Glutamatergic neuron (in vitro differentiated cells): Measurements from ENCODE around the gene SRC. TPM values are rescaled to one million over a fixed set of nuclear protein-coding genes. Genes with fewer than 3 reads are reported as not detected.
A peak's percentile ranks its signal among the peaks of the same experiment; 100 is the strongest.

Source experiments
- DNase-seq: peaks from one replicate; pipeline ENCODE4 v3.0.0; 2022
- H3K27ac Mint-ChIP-seq: one replicate; pipeline ENCODE4 v1.8.0; 2020; ENCODE audit warnings: mild to moderate bottlenecking, mixed read lengths, inconsistent platforms; ENCODE audit not compliant: unreplicated experiment
- H3K27me3 Mint-ChIP-seq: one replicate; pipeline ENCODE4 v1.8.0; 2020; ENCODE audit warnings: mild to moderate bottlenecking, moderate library complexity, mixed read lengths, inconsistent platforms; ENCODE audit not compliant: unreplicated experiment
- H3K36me3 Mint-ChIP-seq: one replicate; pipeline ENCODE4 v1.8.0; 2020; ENCODE audit warnings: mild to moderate bottlenecking, mixed read lengths, inconsistent platforms; ENCODE audit not compliant: unreplicated experiment
- H3K4me1 Mint-ChIP-seq: one replicate; pipeline ENCODE4 v1.8.0; 2020; ENCODE audit warnings: mild to moderate bottlenecking, low read depth, mixed read lengths, inconsistent platforms; ENCODE audit not compliant: unreplicated experiment
- H3K4me3 Mint-ChIP-seq: one replicate; pipeline ENCODE4 v1.8.0; 2020; ENCODE audit warnings: mild to moderate bottlenecking, mixed read lengths, inconsistent platforms; ENCODE audit not compliant: unreplicated experiment
- H3K9me3 Mint-ChIP-seq: one replicate; pipeline ENCODE4 v1.8.0; 2020; ENCODE audit warnings: mild to moderate bottlenecking, moderate library complexity, mixed read lengths, inconsistent platforms; ENCODE audit not compliant: unreplicated experiment
- CTCF ChIP-seq: fragments of 200-600 bp; sonication (generic); IDR thresholded peaks from one replicate; pipeline ENCODE4 v1.5.0; 2021; ENCODE audit not compliant: partially characterized antibody, unreplicated experiment
- total RNA-seq: library from RNA; stranded (reverse); fragmentation: NEBNext Ultra II Directional; extraction: Animal tissue kit (Norgen Biotek cat#: 25700); gene quantifications from one replicate; pipeline ENCODE4 v1.2.1, GENCODE V29; 2021; ENCODE audit not compliant: unreplicated experiment

The SRC gene
- total RNA-seq, 1 donor from 2014 or later = 39.2 TPM

DNA sequence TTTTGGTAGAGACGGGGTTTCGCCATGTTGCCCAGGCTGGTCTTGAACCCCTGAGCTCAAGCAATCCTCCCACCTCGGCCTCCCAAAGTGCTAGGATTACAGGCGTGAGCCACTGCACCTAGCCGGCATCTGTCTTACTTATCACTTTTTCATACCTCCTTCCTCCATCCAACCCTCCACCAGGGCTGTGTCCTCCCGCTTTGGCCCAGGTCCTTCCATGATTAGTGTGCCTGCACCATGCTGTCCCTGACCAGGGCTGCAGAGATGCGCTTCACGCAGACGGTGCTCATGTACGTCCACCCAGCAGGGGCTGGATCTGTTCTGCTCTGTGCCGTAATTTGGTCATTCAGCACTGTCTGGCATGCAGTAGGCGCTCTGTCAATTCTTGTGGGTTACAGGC lies 85.8 kb downstream of the SRC start:
- Mint-ChIP-seq H3K9me3 (peaks cover 2% of the 10 kb centered on the region), H3K27me3 (peaks cover 2% of the 10 kb centered on the region), H3K4me3 (no peak overlapping the region), H3K4me1 (peaks cover 3% of the 10 kb centered on the region), H3K27ac (no peak overlapping the region), H3K36me3 (no peaks in the 10 kb centered on the region)
- no peak for TF ChIP-seq CTCF
- no peak for DNase-seq

GRCh38 chr20:37432606-37433005 lies 86.7 kb downstream of the SRC start:
- peaks cover 3% of the 10 kb centered on the region for H3K9me3 Mint-ChIP-seq
- H3K4me3 Mint-ChIP-seq = no peak overlapping the region
- TF ChIP-seq CTCF = no peak
- H3K36me3 Mint-ChIP-seq = no peaks in the 10 kb centered on the region
- DNase-seq = no peak
- peaks cover 5% of the 10 kb centered on the region for H3K4me1 Mint-ChIP-seq
- no peak overlapping the region for H3K27ac Mint-ChIP-seq
- H3K27me3 Mint-ChIP-seq = peaks cover 2% of the 10 kb centered on the region

DNA sequence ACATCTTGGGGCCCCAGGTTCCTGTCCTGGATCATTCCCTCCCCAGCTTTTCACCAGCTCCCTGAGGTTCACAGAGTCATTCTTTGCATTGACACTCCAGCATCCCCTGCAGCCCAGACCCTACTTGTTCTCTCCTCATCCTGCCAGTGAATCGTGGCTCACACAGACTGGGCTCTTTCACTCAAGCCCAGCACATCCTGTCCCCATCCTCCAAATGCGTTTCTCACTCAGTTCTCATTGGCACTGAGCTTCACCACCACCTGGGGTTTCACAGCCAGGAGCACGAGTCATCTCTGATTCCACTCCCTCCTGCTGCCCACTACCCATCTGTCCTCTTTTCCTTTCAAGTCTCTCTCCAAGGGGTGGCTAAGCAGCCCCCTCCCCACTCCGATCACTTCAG lies 89.7 kb downstream of the SRC start:
- peaks cover 8% of the 10 kb centered on the region for H3K9me3 Mint-ChIP-seq
- no peak overlapping the region for H3K27ac Mint-ChIP-seq
- peaks cover 13% of the 10 kb centered on the region for H3K27me3 Mint-ChIP-seq
- H3K36me3 Mint-ChIP-seq = no peaks in the 10 kb centered on the region
- H3K4me3 Mint-ChIP-seq = no peak overlapping the region
- no peak for TF ChIP-seq CTCF
- DNase-seq = no peak
- H3K4me1 Mint-ChIP-seq = peaks cover 13% of the 10 kb centered on the region

GRCh38 chr20:37436527-37437186 lies 90.7 kb downstream of the SRC start:
- no peaks in the 10 kb centered on the region for H3K36me3 Mint-ChIP-seq
- H3K27ac Mint-ChIP-seq = peak overlapping the region; percentile 12
- peaks cover 13% of the 10 kb centered on the region for H3K4me1 Mint-ChIP-seq
- peaks cover 13% of the 10 kb centered on the region for H3K27me3 Mint-ChIP-seq
- H3K4me3 Mint-ChIP-seq = peak overlapping the region; percentile 3
- DNase-seq = no peak
- TF ChIP-seq CTCF = no peak
- H3K9me3 Mint-ChIP-seq = peaks cover 8% of the 10 kb centered on the region

DNA sequence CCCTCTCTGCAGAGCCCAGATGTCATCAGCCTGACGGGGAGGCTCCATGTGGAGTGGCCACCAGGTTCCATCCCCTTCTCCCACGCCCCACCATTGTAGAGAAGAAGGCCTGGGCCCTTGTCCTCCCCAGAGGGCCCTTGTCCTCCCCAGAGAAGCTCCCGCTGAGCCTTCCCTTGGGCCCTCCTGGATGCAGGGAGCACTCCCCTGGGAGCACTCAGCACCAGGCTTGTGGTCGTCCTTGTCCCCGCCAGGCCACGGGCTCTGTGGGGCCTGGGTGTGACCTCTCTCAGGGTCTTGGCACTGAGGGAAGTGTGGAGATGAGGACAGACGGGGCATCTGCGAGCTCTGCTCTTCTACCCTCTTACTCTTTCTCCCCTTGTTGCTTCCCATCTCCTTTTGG lies 91.7 kb downstream of the SRC start:
- Mint-ChIP-seq H3K27me3 (peaks cover 13% of the 10 kb centered on the region), H3K4me3 (peak overlapping the region; percentile 67), H3K4me1 (peaks cover 13% of the 10 kb centered on the region), H3K36me3 (no peaks in the 10 kb centered on the region), H3K27ac (peak overlapping the region; percentile 80), H3K9me3 (peaks cover 8% of the 10 kb centered on the region)
- no peak for TF ChIP-seq CTCF
- DNase-seq = no peak
